K562 (cell line): ENCODE data around the gene SLC25A51. TPM values are rescaled to one million over a fixed set of nuclear protein-coding genes. Genes with fewer than 3 reads are reported as not detected.

Experiments
- ATAC-seq: fragments of 200-7000 bp; cut with Tn5 transposase; 3 replicates; pipeline ENCODE4 v1.9.1; 2020; ENCODE audit warnings: moderate library complexity
- BruUV-seq: library from RNA; stranded (reverse); fragments of 400-500 nt; replicated peaks from 2 replicates; lab custom pipeline; 2021; lab: Mats Ljungman, UMichigan
- CTCF ChIA-PET: fragments of 300-600 bp; formaldehyde crosslinking; extraction: SDS; loops from one replicate; lab custom pipeline; 2021; ENCODE audit warnings: low intra/inter-chr PET ratio; lab: Yijun Ruan, JAX
- POLR2A ChIA-PET: fragments of 300-600, 350-650 bp; sonication (Branson Sonifier 250); formaldehyde crosslinking; extraction: SDS; loops from one replicate; lab custom pipeline; 2021; ENCODE audit warnings: antibody characterized with exemption, inconsistent platforms; lab: Yijun Ruan, JAX
- DNase-seq, 4 experiments: peaks; one replicate each; pipeline versions ENCODE4 v3.0.0 to v3.0.0-alpha.2; 2011 to 2018; ENCODE audit warnings: low spot score in 3 of 4, mixed read lengths in 3 of 4; ENCODE audit errors: extremely low read depth in 1 of 4
- FAIRE-seq: peaks from 2 replicates; lab custom pipeline; 2011; peaks lifted over from hg19 to GRCh38; lab: Jason Lieb, UNC
- H2AFZ ChIP-seq: 2 replicates; pipeline ENCODE4 v1.6.0; 2011; ENCODE audit warnings: low read depth, low read length, control low read depth, inconsistent platforms
- H3K27ac ChIP-seq: fragments of 200-600 bp; 3 replicates; pipeline ENCODE4 v1.8.0; 2011; ENCODE audit warnings: low read depth, mild to moderate bottlenecking, control low read depth, inconsistent platforms, low read length, moderate library complexity, mixed read lengths; ENCODE audit errors: extremely low read depth
- H3K27me3 ChIP-seq, 2 experiments: fragments of 300-600 bp in 1 of 2; 2 replicates in 1 of 2; 3 replicates in 1 of 2; pipeline versions ENCODE4 v1.6.0 to v1.8.0; 2011; ENCODE audit warnings: inconsistent platforms in 2 of 2, low read length in 2 of 2, mild to moderate bottlenecking in 1 of 2, mixed read lengths in 1 of 2, moderate library complexity in 1 of 2; ENCODE audit not compliant: control insufficient read depth in 2 of 2, insufficient read depth in 2 of 2
- H3K36me3 ChIP-seq: fragments of 300-600 bp; 3 replicates; pipeline ENCODE4 v1.8.0; 2011; ENCODE audit warnings: mild to moderate bottlenecking, low read length, inconsistent platforms; ENCODE audit not compliant: control insufficient read depth, insufficient read depth
- H3K4me1 ChIP-seq, 2 experiments: fragments of 200-600 bp in 1 of 2; replicated peaks in 1 of 2; 2 replicates in 1 of 2; 3 replicates in 1 of 2; pipeline versions ENCODE4 v1.5.1 to v1.8.0; 2011; ENCODE audit warnings: inconsistent platforms in 2 of 2, low read length in 2 of 2, mild to moderate bottlenecking in 1 of 2, mixed read lengths in 1 of 2, moderate library complexity in 1 of 2; ENCODE audit not compliant: control insufficient read depth in 2 of 2, insufficient read depth in 2 of 2
- H3K4me2 ChIP-seq: 2 replicates; pipeline ENCODE4 v1.6.1; 2011; ENCODE audit warnings: low read length, control low read depth, inconsistent platforms, mixed read lengths; ENCODE audit not compliant: insufficient read depth
- H3K4me3 ChIP-seq: fragments of 200-600 bp; sonication (generic), shearing (Covaris generic); 2 replicates; pipeline ENCODE4 v1.5.1; 2016; ENCODE audit warnings: control low read depth, inconsistent platforms
- H3K79me2 ChIP-seq: fragments of 200-600 bp; 3 replicates; pipeline ENCODE4 v1.8.0; 2011; ENCODE audit warnings: low read length, inconsistent platforms; ENCODE audit not compliant: control insufficient read depth, insufficient read depth
- H3K9ac ChIP-seq, 2 experiments: 2 replicates each; pipeline versions ENCODE4 v1.6.0 to v1.6.1; 2011; ENCODE audit warnings: low read depth in 2 of 2, low read length in 2 of 2, control low read depth in 1 of 2, inconsistent platforms in 1 of 2, mild to moderate bottlenecking in 1 of 2, mixed read lengths in 1 of 2; ENCODE audit not compliant: insufficient read depth in 1 of 2
- H3K9me1 ChIP-seq: one replicate; pipeline ENCODE4 v1.6.0; 2011; ENCODE audit warnings: inconsistent platforms, mild to moderate bottlenecking, low read length, moderate library complexity; ENCODE audit not compliant: control insufficient read depth, insufficient read depth
- H3K9me3 ChIP-seq: replicated peaks from 2 replicates; pipeline ENCODE4 v1.5.1; 2011; ENCODE audit warnings: low read depth, low read length, inconsistent platforms; ENCODE audit not compliant: control insufficient read depth, insufficient read depth
- H4K20me1 ChIP-seq: replicated peaks from 2 replicates; pipeline ENCODE4 v1.6.1; 2011; ENCODE audit warnings: low read length, inconsistent platforms, mixed read lengths; ENCODE audit not compliant: control insufficient read depth, insufficient read depth
- CBFA2T2 ChIP-seq: fragments of 450-650 bp; conservative IDR thresholded peaks from 2 replicates; pipeline ENCODE4 v1.6.1; 2017; ENCODE audit warnings: mild to moderate bottlenecking
- CBFA2T3 ChIP-seq: fragments of 450-650 bp; IDR thresholded peaks from 2 replicates; pipeline ENCODE4 v1.6.1; 2017
- EGR1 ChIP-seq: fragments of 450-650 bp; conservative IDR thresholded peaks from 2 replicates; pipeline ENCODE4 v1.6.1; 2017; ENCODE audit warnings: mild to moderate bottlenecking
- ESRRB ChIP-seq: fragments of 250-450 bp; sonication (Bioruptor Pico); IDR thresholded peaks from 2 replicates; pipeline ENCODE4 v1.5.0; 2020; ENCODE audit warnings: mild to moderate bottlenecking, moderate library complexity, borderline replicate concordance
- USF2 ChIP-seq: sonication (generic); formaldehyde crosslinking; IDR thresholded peaks from 2 replicates; pipeline ENCODE4 v1.5.0; 2020; ENCODE audit warnings: missing genetic modification reagents
- ZNF384 ChIP-seq: IDR thresholded peaks from 2 replicates; pipeline ENCODE4 v1.6.1; 2012; ENCODE audit warnings: low read depth, low read length, improper control_type of control experiment
- WGBS: fragments of 100-300 bp; shearing (Covaris generic); methylation state at CpG from one replicate; pipeline ENCODE4 v1.1.6; 2016; ENCODE audit warnings: low coverage, mixed read lengths; ENCODE audit not compliant: insufficient coverage; ENCODE audit errors: missing lambda C conversion rate; 5-methylcytosine and 5-hydroxymethylcytosine counted together
- in situ Hi-C: fragments of 300-500 bp; cut with MboI; formaldehyde crosslinking; loops from 4 replicates; pipeline ENCODE4 v1.15.0; 2018; ENCODE audit warnings: inconsistent platforms, mixed read lengths
- intact Hi-C: fragments of 100-400 bp; cut with micrococcal nuclease; formaldehyde crosslinking; loops from 2 replicates; pipeline ENCODE4 v1.14.2; 2022
- polyA plus RNA-seq, 8 experiments: library from polyadenylated mRNA; depleted of rRNA in 4 of 8; stranded (reverse) in 5 of 8; unstranded in 3 of 8; fragments of >200 nt; fragmentation: Nextera tagmentation in 2 of 8; fragmentation: Illumina TruSeq in 1 of 8; extraction: Ambion mirVana in 2 of 8; extraction: Trizol in 1 of 8; gene quantifications; 2 replicates each; pipeline versions ENCODE4 v1.2.1 to v1.2.3, GENCODE V29; 2011 to 2014; ENCODE audit warnings: inconsistent platforms in 1 of 8, missing spikeins in 1 of 8
- total RNA-seq, 7 experiments: library from RNA; depleted of rRNA in 6 of 7; stranded (reverse); fragments of >200 nt in 6 of 7; fragmentation: Illumina TruSeq in 2 of 7; extraction: Trizol in 2 of 7; gene quantifications; 2 replicates each; pipeline versions ENCODE4 v1.2.1 to v1.2.3, GENCODE V29; 2011 to 2021; ENCODE audit warnings: low replicate concordance in 1 of 7

The SLC25A51 gene
- total and polyA plus RNA-seq, 9 of the 15 experiments (the other 6 are each of a cell fraction or from before 2014, with no cell fraction given), result 9.1 to 40.7 (median 24.5) TPM

DNA sequence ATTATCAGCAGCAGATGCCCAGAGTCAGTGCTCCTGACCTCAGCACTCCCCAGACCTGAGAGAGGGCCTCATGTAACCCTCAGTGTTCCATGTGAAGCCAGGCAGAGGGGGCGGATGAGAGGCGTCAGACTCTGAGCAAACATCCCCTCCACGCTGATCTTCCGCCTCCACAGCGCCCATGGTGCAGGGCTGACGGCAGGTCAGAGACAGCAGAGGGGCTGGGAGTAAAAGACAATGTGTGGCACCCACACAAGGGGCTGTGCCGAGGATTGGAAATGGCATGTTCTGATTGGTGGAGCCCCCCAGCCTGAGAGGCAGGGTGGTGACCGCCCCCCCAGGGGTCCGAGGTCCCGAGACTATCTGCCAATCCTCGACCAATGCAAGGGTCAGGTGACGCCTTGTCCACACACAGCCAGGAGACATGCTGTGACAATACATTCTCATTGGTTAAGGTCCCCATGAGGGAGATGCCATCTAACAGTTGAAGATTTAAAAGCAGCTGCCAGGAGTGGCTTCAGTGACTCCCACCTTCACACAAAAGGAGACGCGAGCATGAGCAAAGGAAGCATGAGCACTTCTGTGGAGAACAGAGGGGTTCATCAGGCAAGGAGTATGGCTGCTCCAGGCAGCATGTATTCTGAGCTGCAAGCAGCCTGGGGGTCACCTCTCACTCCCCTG is 19.3 kb upstream of the SLC25A51 start:
- ATAC-seq (peak; percentile 44), DNase-seq (peak in 3 of 4 experiments; percentile 25 to 53 (median 40)), FAIRE-seq (peak; percentile 64)
- in situ Hi-C loops, result no loop called here
- intact Hi-C loops, result no loop called here
- Histone ChIP-seq H3K4me3 (no peak overlapping the region), H4K20me1 (peaks cover 10% of the 10 kb centered on the region; the same call in 1 of the 2 replicates), H3K4me1 (peaks cover 11 to 27% of the 10 kb centered on the region in 2 experiments; a peak in 4 of 5 replicates), H3K27me3 (no peaks in the 10 kb centered on the region), H3K27ac (no peak overlapping the region), H3K36me3 (peaks cover 11% of the 10 kb centered on the region; the same call in 1 of the 3 replicates), H3K9me1 (peaks cover 5% of the 10 kb centered on the region), H3K9me3 (no peaks in the 10 kb centered on the region), H2AFZ (no peak overlapping the region), H3K79me2 (no peaks in the 10 kb centered on the region), H3K9ac (peak overlapping the region in 1 of 2 experiments; percentile 83; a peak in 2 of 4 replicates), H3K4me2 (no peak overlapping the region)
- BruUV-seq, result no TSS peak
- ChIA-PET POLR2A (interaction anchor here (0.6 kb wide), 1 partner anchor 9 kb away, joined by 3 read pairs; no protein-coding TSS in a partner anchor), CTCF (no interaction called here)
- TF ChIP-seq ESRRB (CRISPR knock-in tag) (no peak), USF2 (CRISPR knock-in tag) (0 out of 2 replicates have a peak, but pooled peaks have one; percentile 15), CBFA2T3 (peak; percentile 39; the same call in 1 of the 2 replicates), EGR1 (peak; percentile 92), ZNF384 (no peak), CBFA2T2 (0 out of 2 replicates have a peak, but pooled peaks have one; percentile 13)
- 55% methylated on average over 14 of the region's 14 CpGs for WGBS
